Measurements from ENCODE around the gene PRDM7.
"Not testable (repeated sequence)": the region's sequence is repeated elsewhere in the genome, so short reads cannot be mapped to it uniquely, and the experiment has no call there.

The PRDM7 gene

DNA sequence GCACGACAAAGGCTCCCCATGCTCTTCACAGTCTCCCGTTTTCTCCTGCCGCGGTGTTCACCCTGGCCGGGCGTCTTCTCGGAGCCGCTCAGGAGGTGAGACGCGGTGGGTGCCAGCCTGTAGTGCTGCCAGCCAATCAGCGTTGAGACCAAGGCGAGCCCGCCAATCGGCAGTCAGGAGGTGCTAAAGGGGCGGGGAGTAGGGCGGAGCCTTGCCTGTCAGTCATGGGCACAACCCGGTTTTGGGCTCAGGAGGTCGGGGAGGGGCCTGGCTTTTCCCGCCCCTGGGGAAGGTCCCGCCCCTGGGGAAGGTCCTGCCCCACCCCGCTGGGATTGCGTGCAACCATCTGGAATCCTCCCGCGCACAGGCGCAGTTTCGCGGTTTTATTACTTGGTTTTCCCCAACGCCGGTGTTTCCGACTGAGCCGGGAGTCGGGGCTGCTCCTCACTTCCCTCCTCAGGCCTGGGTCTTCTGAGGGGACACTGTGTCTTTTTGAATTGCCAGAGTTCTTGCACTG lies at the start of gene PRDM7:
TSS of gene PRDM7 (minus strand) at position 92 of the 517 bp plus-strand sequence. CDS start 1,421 bp downstream, outside the sequence.
- peak; percentile 95 to 96 for DNase-seq (ENCODE audit: low read depth in 2 of 2)

DNA sequence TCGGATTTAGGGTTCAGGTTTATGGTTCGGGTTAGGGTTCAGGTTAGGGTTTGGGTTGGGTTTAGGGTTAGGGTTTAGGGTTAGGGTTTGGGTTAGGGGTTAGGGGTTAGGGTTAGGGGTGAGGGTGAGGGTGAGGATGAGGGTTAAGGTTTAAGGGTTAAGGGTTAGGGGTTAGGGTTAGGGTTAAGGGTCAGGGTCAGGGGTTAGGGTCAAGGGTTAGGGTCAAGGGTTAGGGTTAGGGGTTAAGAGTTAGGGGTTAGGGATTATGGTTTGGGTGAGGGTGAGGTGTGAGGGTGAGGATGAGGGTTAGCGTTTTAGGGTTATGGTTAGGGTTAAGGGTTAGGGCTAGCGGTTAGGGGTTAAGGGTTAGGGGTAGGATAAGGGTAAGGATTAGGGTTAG lies 44.7 kb upstream of the PRDM7 start:
- not testable (repeated sequence) for DNase-seq (ENCODE audit: low read depth in 2 of 2)

DNA sequence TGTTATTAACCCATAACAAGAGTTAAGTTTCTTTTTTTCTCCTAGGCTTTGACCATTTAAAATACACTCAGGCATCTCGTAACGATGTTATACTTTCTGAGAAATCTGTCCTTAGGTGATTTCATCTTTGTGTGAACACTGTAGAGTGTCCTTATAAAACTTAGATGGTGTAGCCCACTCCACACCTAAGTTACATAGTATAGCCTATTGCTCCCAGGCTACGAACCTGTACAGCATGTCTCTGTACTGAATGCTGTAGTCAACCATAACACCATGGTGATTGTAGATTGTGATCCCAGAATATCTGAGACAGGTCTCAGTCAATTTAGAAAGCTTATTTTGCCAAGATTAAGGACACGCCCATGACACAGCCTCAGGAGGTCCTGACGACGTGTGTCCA lies 30.5 kb upstream of the PRDM7 start:
- DNase-seq (ENCODE audit: low read depth in 2 of 2) = not testable (repeated sequence)

DNA sequence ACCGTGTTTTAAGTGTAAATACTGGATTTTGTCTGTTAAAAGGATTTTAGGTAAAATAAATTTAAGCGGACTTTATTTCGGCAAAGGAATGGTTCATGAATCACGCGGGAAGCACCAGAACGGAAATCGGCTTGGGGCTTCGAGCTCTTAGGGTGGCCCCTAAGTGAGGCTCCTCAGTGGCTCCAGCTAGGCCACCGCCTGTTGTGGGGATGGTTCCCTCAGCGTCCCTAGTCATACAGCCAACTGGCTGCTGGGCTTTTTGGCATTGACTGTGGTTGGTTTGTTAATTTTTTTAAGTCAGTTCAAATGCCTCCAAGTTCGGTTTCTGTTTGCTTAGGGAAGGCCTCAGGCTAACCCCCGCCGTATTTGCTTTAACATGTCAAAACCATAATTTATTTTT lies 29.9 kb upstream of the PRDM7 start:
- DNase-seq (ENCODE audit: low read depth in 2 of 2) = not testable (repeated sequence)

DNA sequence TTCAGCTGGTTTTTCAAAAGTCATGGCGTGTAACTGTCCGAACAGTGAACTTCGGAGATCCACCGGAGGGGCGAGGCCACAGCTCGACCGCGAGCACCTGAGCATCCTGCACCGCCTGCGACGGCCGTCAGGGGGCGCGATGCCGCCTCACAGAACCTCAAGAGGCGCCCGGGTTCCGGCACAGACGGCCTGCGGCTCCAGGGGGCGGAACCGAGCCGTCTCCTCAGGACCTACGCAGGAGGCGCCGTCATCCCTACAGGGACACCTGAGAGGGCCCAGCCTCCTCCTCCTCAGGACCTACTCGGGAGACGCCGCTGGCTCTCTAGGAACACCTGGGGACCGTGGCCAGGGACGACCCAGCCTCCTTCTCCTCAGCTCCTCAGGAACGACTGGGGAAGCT lies 29.1 kb upstream of the PRDM7 start:
- peak; percentile 58 to 65 for DNase-seq (ENCODE audit: low read depth in 2 of 2)

DNA sequence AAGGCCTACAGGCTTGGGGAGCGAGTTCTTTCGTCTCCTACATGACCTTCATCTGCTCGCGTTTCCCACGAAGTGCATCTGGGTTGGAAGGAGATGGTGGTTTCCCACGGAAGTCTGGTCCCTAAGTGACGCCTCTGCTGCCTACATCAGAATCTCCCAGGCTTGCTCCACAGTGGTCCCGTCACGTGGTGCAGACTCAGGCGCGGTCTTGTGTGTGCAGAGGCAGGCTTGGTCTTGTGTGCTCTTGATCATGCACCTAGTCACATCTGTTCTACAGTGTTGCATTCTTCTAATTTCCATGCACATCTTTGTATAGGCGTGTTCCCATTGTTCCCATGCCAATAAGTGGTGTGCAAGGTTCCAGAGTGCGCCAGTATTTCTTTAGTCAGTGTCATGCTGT lies 27.6 kb upstream of the PRDM7 start:
- not testable (repeated sequence) for DNase-seq (ENCODE audit: low read depth in 2 of 2)

DNA sequence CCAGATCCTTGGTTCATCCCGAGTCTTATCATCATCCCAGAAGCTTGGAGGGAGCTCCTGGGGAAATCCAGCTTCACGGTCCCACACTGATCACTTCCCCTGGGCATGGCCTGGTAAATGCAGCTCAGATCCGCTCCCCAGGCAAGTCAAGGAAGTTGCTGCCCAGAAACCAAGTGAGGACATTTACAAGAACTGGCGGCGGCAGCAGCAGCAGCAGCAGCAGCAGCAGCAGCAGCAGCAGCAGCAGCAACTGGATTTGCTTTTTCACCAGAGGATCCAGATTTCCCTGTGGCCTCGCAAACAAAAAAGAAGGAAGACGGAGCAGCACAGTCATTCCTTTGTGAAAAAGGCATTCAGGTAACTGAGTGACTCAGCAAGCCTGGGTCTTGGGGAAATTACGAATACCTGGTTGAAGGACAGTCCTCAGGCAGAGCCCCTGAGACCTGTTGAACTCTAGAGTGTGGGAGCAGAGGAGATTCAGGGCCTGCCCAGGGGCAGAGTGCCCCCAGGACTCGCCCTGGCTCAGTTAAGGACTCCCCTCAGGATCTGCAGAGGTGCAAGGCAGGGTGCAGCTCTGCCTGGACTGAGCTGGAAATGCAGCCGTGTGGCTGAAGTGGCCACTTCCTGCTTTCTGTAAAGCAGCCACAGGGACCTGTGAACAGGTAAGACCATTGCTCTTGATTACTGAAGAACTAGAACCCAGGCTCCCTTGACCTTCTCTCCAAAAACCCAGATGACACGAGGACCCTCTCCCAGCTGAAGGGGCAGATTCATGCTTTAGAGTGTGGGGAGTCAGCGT lies 25.2 kb upstream of the PRDM7 start:
- DNase-seq (ENCODE audit: low read depth in 2 of 2) = not testable (repeated sequence)

DNA sequence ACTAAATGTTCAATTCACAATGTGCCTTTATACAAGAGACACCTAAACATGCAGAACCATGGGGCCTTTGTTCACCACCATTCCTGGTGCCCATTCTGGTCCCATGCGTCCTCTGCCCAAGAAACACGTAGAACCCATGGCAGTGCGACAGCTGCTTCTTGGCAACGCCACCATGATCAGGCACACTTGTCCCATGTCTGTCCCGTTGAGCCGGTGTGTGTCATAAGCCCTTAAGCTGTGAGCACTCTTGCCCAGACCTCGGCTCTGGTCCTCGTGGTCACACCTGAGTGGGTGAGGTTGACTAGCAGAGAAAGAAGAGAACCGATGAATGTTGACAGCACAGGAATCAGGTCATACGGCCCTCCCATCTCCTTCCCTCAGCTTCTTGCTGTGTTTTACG lies 24.2 kb upstream of the PRDM7 start:
- not testable (repeated sequence) for DNase-seq (ENCODE audit: low read depth in 2 of 2)

DNA sequence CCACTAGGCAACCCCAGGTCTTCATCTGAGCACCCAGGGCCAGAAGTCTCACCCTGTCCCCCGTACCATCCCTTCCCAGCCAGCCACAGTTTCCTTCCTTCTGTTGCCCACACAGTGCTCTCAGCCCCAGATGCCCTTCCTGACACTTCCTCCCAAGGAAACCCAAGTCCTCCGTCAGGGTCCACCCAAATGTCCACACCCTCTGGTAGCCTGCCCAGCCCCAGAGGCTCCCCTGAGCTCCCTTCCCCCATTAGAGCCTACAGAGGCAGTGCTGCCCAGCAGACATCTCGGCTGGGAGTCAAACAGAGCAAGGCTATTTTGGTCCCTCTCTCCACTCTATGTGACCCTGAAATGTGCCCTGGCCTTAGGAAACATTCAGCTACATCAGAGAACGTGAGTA lies 23.7 kb upstream of the PRDM7 start:
- DNase-seq (ENCODE audit: low read depth in 2 of 2) = not testable (repeated sequence)

DNA sequence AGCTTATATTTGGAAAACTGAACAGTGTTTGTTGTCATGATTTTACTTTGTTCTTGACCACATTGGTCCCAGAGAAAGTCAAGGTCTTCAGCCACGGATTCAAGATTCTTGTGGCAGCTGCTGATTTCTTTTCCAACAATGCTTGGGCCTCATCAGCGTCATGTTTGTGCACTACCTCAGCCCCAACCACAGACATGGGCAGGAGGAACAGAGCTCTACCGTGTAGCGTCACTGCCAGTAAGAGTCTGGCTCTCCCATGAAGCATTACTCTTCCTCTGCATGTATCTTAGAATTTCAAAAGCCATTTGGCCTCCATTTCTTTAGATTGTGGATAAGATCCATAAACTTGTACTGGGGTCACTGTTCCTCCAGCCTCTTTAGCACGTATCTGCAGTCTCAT lies 23.1 kb upstream of the PRDM7 start:
- DNase-seq (ENCODE audit: low read depth in 2 of 2) = not testable (repeated sequence)

DNA sequence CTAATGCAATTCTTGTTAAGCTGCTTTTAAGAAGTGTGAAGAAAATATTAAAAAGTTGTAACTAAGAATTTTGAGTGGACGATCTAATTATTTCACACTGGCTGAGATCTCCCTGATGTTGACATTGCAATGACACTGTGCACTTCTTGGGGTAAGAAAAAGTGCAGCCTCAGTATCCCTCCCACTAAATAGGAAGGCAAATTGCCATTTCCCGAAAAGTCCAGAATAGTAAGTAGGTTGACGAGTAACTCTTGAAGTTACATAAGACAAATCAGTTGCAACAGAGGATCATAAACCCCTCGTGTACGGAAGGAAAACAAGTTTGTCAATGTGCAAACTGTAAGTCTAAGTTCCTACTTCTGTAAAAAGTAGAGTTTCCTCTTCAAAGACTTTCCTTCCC lies 21.8 kb upstream of the PRDM7 start:
- DNase-seq (ENCODE audit: low read depth in 2 of 2) = not testable (repeated sequence)

DNA sequence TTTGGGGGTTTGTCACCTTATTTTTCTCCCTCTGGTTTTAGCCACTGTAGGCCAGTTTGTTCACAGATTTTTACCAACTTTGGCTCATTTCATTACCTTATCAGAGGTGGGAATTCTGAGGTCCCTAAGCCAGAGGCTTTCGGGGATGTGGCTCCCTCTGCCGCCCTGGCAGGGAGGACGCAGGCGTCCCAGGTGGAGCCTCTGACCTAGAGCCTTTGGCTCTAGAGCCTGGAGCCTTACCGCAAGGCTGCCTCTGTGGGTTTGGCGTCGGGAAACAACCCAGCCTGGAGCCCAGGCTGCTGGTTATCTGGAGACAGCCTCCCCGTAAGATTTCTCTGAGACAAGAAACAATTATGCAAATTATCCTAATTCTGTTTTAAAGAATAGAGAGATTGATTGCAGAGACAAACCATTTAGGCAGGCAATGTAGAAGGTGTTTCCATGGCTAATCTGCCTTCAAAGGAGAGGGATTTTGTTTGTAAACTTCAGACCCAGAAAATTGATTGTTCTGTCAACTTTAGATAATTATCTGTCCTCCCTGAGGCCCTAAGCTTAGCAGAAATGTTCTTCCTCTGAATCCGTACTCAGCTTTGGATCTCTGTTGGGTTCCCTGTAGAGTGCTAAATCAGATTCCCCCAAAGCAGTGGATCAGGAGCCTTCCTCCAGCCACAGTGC lies 20.0 kb upstream of the PRDM7 start:
- not testable (repeated sequence) for DNase-seq (ENCODE audit: low read depth in 2 of 2)

DNA sequence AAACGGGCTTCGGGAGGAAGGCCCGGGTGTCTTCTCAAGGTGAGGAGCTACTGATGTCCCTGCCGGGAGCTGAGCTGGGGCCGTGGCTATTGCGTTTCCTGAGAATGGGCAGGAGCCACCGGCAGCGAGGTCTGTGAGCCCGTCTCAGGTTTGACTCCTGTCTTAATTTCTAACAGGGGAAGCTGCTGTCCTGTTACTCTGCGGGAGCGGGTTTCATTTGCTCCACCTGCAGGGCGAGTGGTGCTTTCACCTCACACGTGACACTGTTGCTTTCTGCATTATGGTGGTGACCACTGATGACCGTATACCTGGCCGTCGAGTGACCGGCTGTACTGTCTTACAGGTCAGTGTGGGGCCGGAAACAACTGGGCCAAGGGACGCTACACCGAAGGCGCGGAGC lies 17.7 kb upstream of the PRDM7 start:
- DNase-seq (ENCODE audit: low read depth in 2 of 2) = not testable (repeated sequence)

DNA sequence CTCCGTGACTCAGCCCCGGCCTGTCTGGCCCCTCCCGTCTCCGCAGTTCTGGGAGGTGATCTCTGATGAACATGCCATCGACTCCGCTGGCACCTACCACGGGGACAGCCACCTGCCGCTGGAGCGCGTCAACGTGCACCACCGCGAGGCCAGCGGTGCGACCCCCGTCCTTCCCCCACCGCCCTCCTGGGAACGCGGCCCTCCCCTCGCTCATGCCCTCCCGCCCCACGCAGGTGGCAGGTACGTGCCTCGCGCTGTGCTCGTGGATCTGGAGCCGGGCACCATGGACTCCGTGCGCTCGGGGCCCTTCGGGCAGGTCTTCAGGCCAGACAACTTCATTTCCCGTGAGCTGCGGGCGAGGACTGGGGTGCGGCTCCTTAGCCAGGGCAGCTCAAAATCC lies 17.2 kb upstream of the PRDM7 start:
- not testable (repeated sequence) for DNase-seq (ENCODE audit: low read depth in 2 of 2)

DNA sequence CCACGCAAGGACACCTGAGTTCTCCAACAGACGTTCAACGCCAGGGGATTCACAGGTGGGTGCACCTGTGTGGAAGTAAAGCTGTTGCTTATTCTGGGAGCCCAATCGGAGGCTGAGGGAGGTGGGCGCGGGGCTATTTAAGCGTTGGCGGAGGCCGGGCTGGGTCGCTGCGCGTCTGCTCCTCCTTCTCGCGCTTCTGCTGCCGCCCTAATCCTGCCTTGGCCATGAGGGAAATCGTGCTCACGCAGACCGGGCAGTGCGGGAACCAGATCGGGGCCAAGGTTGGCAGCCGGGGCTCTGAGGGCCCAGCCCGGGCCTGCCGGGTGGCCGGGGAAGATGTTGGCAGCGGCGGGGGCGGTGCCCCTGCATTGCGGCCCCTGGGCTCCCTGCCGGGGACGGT lies 16.7 kb upstream of the PRDM7 start:
- DNase-seq (ENCODE audit: low read depth in 2 of 2) = not testable (repeated sequence)

DNA sequence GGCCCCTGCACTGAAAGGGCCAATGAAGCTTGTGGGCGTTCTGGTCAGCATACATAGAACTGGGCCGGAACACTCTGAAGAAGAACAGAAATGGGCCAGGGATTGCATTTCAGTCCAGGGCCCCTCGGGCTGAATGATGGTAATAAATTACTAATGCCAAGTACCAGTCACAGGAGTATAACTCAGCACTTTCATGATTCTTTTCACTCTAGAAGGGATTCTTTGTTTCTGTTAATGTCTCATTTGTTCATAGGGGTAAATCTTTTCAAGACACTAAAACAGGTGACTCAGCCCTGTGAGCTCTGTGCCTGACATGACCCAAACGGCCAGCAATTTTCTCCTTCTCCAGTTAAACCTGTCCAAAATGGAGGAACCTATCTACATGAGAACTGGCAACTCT lies 15.7 kb upstream of the PRDM7 start:
- DNase-seq (ENCODE audit: low read depth in 2 of 2) = not testable (repeated sequence)

DNA sequence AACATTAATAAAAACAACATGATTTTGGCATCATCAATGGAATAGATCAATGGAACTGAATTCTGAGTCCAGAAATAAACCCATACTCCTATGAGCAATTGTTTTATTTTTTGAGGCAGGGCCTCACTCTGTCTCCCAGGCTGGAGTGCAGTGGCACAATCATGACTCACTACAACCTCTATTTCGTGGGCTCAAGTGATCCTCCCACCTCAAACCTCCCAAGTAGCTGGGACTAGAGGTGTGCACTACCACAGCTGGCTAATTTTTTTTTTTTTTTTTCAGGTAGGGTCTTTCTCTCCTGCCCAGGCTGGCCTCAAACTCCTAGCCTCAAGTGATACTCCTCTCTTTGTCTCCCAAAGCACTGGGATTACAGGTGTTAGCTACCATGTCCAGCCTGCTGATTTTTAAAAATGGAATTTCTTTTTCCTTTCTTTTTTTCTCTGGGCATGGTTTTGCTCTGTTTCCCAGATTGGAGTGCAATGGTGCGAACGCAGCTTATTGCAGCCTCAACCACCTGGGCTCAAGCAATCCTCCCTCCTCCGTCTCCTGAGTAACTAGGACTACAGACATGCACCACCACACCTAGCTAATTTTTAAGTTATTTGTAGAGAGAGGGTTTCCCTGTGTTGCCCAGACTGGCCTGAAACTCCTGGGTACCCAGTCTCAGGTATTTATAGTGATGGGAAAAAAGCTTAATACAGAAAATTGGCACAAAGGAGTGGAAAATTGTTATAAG lies 7.3 kb upstream of the PRDM7 start:
- DNase-seq (ENCODE audit: low read depth in 2 of 2) = no peak

DNA sequence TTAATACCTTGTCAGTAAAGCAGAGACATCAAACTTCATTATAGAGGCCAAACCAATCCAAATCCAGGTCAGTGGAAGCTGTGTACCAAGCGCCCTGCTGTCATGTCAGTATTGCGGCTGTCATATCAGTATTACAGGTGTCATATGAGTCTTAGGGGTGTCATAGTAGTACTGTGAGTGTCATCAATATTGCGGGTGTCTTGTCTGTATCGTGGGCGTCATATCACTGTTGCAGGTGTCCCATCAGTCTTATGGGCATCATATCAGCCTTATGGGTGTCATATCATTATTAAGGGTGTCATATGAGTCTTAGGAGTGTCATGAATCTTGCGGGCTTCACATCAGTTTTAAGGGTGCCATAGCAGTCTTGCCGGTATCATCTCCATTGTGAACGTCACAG lies 6.0 kb upstream of the PRDM7 start:
- DNase-seq (ENCODE audit: low read depth in 2 of 2) = no peak

DNA sequence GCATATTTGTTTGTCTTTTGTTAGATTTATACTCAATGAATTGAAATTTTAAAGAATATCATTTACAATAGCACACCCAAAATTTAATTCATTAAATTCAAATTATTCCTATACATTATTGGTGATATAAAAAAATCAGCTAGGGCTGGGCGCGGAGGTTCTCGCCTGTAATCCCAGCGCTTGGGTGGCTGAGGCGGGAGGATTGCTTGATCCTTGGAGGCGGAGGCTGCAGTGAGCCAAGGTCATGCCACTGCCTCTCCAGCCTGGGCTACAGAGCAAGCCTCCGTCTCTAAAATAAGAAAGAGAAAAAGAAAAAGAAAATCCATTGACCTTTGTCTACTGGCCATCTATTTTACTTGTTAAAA lies 4.5 kb upstream of the PRDM7 start:
- DNase-seq (ENCODE audit: low read depth in 2 of 2) = no peak

DNA sequence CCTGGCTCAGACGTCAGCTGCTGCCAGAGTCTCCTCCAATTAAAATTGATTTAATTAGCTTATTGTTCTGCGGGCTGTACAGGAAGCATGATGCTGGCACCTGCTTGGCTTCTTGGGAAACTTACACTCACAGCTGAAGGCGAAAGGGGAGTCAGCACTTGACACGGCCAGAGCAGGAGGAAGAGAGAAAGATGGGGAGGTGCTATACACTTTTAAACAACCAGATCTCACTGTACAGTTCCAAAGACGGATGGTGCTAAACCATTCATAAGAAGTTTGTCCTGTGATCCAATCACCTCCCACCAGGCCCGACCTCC lies 1.4 kb upstream of the PRDM7 start:
- no peak for DNase-seq (ENCODE audit: low read depth in 2 of 2)

DNA sequence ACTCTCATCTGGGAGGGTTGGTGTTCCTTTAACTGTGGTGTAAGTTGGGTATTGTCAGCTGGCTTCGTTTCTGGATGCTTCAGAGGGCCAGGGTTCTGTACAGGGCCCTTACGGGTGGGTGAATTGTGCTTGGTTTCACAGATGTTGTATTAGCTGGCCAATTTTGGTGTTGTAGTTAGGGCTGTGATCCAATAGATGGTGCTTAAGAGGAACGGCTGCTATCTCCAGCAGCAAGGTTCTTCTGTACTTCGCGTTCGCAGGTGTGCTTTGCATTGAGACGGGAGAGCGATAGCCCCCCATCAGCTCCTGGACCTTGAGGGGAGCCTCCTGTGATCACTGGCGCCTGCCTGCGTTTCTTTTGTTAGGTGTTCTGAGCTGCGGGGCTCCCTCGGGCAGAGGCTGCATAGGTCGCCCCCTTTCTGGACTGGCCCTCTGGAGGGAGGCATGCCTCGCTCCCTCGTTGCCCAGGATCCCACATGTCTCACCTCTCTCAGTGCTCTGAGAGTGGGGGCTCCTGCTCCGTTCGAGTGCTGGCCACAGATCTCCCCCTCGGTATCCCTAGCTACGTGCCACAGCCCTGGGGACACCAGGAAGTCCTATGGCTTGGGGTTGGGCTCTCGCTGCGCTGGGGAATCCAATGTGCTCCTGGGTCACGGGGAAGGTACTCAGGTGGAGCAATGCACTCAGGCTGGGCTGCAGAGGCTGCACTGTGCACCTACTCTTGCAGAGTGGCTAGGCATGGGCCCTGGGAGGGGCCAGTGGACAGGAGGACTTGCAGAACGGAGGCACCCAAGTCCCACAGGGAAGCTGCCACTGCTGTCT lies 837 bp upstream of the PRDM7 start:
- DNase-seq (ENCODE audit: low read depth in 2 of 2) = peak in 1 of 2 donors; percentile 8
